Neural cell (in vitro differentiated cells): ENCODE results near the gene ACP4. TPM values are rescaled to one million over a fixed set of nuclear protein-coding genes. Genes with fewer than 3 reads are reported as not detected.
A peak's percentile ranks its signal among the peaks of the same experiment; 100 is the strongest.

Experiments used
- H2AFZ ChIP-seq: fragments of 200-600, 300-800 bp; sonication (generic), shearing (Covaris generic); 2 replicates; pipeline ENCODE4 v1.6.0; 2014; ENCODE audit warnings: low read depth, mild to moderate bottlenecking, antibody characterized with exemption, low read length, moderate library complexity
- H3F3A ChIP-seq: fragments of 200-600 bp; shearing (Covaris generic); 2 replicates; pipeline ENCODE4 v1.6.1; 2016; ENCODE audit warnings: mild to moderate bottlenecking, moderate library complexity, mixed read lengths, antibody characterized with exemption, low read length; ENCODE audit not compliant: insufficient read depth, poor library complexity, severe bottlenecking
- H3K27ac ChIP-seq: fragments of 200-600, 300-800 bp; sonication (generic), shearing (Covaris generic); 2 replicates; pipeline ENCODE4 v1.5.1; 2014; ENCODE audit warnings: mild to moderate bottlenecking, low read length, moderate library complexity
- H3K27me3 ChIP-seq: fragments of 300-800, 200-600 bp; sonication (generic), shearing (Covaris generic); 2 replicates; pipeline ENCODE4 v1.6.0; 2014; ENCODE audit warnings: mild to moderate bottlenecking, low read depth, low read length, moderate library complexity; ENCODE audit not compliant: insufficient read depth
- H3K36me3 ChIP-seq: fragments of 300-800, 200-600 bp; sonication (generic), shearing (Covaris generic); 2 replicates; pipeline ENCODE4 v1.5.1; 2014; ENCODE audit warnings: mild to moderate bottlenecking, antibody characterized with exemption, low read length, moderate library complexity; ENCODE audit not compliant: insufficient read depth
- H3K4me2 ChIP-seq: fragments of 300-800, 200-600 bp; sonication (generic), shearing (Covaris generic); 2 replicates; pipeline ENCODE4 v1.6.0; 2014; ENCODE audit warnings: mild to moderate bottlenecking, low read length
- H3K4me3 ChIP-seq: fragments of 300-800, 200-600 bp; sonication (generic), shearing (Covaris generic); 2 replicates; pipeline ENCODE4 v1.5.1; 2014; ENCODE audit warnings: mild to moderate bottlenecking, low read length, moderate library complexity
- H3K79me2 ChIP-seq: fragments of 200-600 bp; shearing (Covaris generic); replicated peaks from 2 replicates; pipeline ENCODE4 v1.6.0; 2014; ENCODE audit warnings: mild to moderate bottlenecking, low read length, moderate library complexity; ENCODE audit not compliant: insufficient read depth
- H3K9ac ChIP-seq: fragments of 300-800, 200-600 bp; sonication (generic), shearing (Covaris generic); 2 replicates; pipeline ENCODE4 v1.6.1; 2016; ENCODE audit warnings: mild to moderate bottlenecking, low read length, mixed read lengths
- H3K9me2 ChIP-seq: fragments of 200-600 bp; shearing (Covaris generic); 2 replicates; pipeline ENCODE4 v1.6.1; 2016; ENCODE audit warnings: mild to moderate bottlenecking, low read length, mixed read lengths; ENCODE audit not compliant: insufficient read depth
- H3K9me3 ChIP-seq: fragments of 200-600, 300-800 bp; sonication (generic), shearing (Covaris generic); 2 replicates; pipeline ENCODE4 v1.6.1; 2016; ENCODE audit warnings: mild to moderate bottlenecking, mixed run types, low read length, moderate library complexity, mixed read lengths
- H4K20me1 ChIP-seq: fragments of 200-600 bp; shearing (Covaris generic); 2 replicates; pipeline ENCODE4 v1.6.1; 2016; ENCODE audit warnings: mild to moderate bottlenecking, mixed run types; ENCODE audit not compliant: insufficient read depth
- EP300 ChIP-seq: fragments of 450-650 bp; conservative IDR thresholded peaks from 2 replicates; pipeline ENCODE4 v1.6.1; 2014; ENCODE audit warnings: antibody characterized with exemption, mild to moderate bottlenecking, moderate library complexity; ENCODE audit not compliant: poor library complexity, severe bottlenecking
- EZH2 ChIP-seq: fragments of 200-600, 300-800 bp; shearing (Covaris generic), sonication (generic); IDR thresholded peaks from 2 replicates; pipeline ENCODE4 v1.6.1; 2014; ENCODE audit warnings: antibody characterized with exemption, low read length, borderline replicate concordance, mild to moderate bottlenecking; ENCODE audit not compliant: insufficient read depth, poor library complexity, severe bottlenecking
- MXI1 ChIP-seq: fragments of 450-650 bp; conservative IDR thresholded peaks from 2 replicates; pipeline ENCODE4 v1.6.1; 2014; ENCODE audit warnings: antibody characterized with exemption, mild to moderate bottlenecking; ENCODE audit not compliant: poor library complexity, severe bottlenecking
- POLR2AphosphoS5 ChIP-seq: IDR thresholded peaks from 2 replicates; pipeline ENCODE4 v1.6.1; 2012
- RAD21 ChIP-seq: fragments of 450-650 bp; conservative IDR thresholded peaks from 2 replicates; pipeline ENCODE4 v1.6.1; 2014; ENCODE audit warnings: antibody characterized with exemption, mild to moderate bottlenecking, moderate library complexity
- SMC3 ChIP-seq: fragments of 450-650 bp; conservative IDR thresholded peaks from 2 replicates; pipeline ENCODE4 v1.6.1; 2014; ENCODE audit warnings: antibody characterized with exemption, mild to moderate bottlenecking, moderate library complexity; ENCODE audit not compliant: poor library complexity
- TAF1 ChIP-seq: IDR thresholded peaks from 2 replicates; pipeline ENCODE4 v1.6.1; 2012; ENCODE audit warnings: low read depth
- polyA plus RNA-seq: library from polyadenylated mRNA; depleted of rRNA; stranded (reverse); fragments of >200 nt; gene quantifications from 2 replicates; pipeline ENCODE4 v1.2.3, GENCODE V29; 2014
- TF ChIP-seq, protein P1 (sequence below): IDR thresholded peaks from 2 replicates; pipeline ENCODE4 v1.6.1; 2012; ENCODE audit warnings: borderline replicate concordance
- TF ChIP-seq, protein P2 (sequence below): fragments of 450-650 bp; IDR thresholded peaks from 2 replicates; pipeline ENCODE4 v1.5.1; 2014; ENCODE audit warnings: antibody characterized with exemption, mild to moderate bottlenecking, moderate library complexity; ENCODE audit not compliant: poor library complexity, severe bottlenecking

Gene ACP4
- polyA plus RNA-seq, 1 donor from 2014 or later = not detected

DNA sequence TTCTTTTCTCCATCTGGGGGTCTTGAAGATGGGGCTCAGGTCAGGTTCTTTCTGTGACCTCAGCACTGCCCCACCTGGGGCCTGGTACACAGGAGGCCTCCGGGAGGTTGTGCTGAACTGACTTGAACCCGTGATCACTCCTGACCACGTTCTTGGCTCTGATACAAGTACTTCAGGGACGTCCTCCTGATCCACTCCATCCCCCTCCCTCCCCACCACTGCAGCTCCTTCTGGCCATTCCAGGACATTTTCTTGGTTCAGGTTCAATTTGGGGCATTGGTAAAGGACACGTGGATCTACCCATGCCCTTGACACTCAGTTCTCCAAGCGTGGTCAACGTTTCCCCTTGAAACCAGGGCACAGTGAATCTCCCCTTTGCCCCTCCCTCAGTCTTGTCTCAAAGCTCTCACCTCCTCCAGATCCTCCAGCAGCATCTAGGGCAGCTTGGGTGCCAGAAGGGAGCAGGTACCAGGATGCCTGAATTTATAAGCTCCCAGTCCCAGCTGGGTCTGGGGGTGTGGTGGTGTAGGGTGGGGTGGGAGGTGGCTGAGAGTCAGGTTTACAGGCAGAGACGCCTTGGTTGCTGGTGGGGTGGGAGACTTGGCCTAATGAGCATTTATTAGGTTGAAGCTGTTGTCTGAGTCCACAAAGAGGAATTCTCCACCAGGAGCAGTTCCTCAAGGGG is 43.0 kb downstream of the ACP4 start, which contains the start of gene KLK15:
KLK15 (minus strand) TSS at position 458 of the 685 bp plus-strand sequence. CDS start 2,082 bp downstream, outside the sequence.
- TF ChIP-seq MXI1 (no peak), POLR2AphosphoS5 (no peak), RAD21 (no peak), EZH2 (no peak), SMC3 (no peak), EP300 (no peak)
- TF ChIP-seq, protein P1, sequence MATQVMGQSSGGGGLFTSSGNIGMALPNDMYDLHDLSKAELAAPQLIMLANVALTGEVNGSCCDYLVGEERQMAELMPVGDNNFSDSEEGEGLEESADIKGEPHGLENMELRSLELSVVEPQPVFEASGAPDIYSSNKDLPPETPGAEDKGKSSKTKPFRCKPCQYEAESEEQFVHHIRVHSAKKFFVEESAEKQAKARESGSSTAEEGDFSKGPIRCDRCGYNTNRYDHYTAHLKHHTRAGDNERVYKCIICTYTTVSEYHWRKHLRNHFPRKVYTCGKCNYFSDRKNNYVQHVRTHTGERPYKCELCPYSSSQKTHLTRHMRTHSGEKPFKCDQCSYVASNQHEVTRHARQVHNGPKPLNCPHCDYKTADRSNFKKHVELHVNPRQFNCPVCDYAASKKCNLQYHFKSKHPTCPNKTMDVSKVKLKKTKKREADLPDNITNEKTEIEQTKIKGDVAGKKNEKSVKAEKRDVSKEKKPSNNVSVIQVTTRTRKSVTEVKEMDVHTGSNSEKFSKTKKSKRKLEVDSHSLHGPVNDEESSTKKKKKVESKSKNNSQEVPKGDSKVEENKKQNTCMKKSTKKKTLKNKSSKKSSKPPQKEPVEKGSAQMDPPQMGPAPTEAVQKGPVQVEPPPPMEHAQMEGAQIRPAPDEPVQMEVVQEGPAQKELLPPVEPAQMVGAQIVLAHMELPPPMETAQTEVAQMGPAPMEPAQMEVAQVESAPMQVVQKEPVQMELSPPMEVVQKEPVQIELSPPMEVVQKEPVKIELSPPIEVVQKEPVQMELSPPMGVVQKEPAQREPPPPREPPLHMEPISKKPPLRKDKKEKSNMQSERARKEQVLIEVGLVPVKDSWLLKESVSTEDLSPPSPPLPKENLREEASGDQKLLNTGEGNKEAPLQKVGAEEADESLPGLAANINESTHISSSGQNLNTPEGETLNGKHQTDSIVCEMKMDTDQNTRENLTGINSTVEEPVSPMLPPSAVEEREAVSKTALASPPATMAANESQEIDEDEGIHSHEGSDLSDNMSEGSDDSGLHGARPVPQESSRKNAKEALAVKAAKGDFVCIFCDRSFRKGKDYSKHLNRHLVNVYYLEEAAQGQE = no peak
- Histone ChIP-seq H3K4me2 (no peak within 1 kb of the TSS), H3F3A (no peaks in the 10 kb centered on the region), H3K27ac (no peak within 1 kb of the TSS), H3K36me3 (no peaks in the 10 kb centered on the region), H3K79me2 (no peaks in the 10 kb centered on the region), H4K20me1 (no peaks in the 10 kb centered on the region), H3K9me2 (no peaks in the 10 kb centered on the region), H3K9me3 (no peaks in the 10 kb centered on the region), H3K27me3 (peaks cover 26% of the 10 kb centered on the region), H3K9ac (no peak within 1 kb of the TSS), H2AFZ (no peak within 1 kb of the TSS), H3K4me3 (no peak within 1 kb of the TSS)

DNA sequence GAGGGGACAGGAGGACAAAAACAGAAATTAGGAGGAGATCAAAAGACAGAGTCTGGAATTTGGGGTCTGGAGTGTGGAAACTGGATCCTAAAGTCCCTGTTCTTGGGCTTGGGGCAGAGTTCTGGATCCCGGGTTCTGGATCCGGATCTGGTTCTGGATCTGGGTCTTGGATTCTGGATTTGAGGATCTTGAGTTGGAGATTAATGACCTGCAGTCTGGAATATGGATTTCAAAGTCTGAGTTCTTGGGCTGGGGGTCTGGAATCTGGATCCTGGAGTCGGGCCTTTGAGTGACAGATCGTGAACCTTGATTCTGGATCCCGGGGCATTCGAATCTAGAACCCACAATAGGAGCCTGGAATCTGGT is 43.6 kb downstream of the ACP4 start:
- TF ChIP-seq EZH2 = no peak
- no peak overlapping the region for H3K4me3 ChIP-seq
- no peak overlapping the region for H2AFZ ChIP-seq
- H3K79me2 ChIP-seq = no peaks in the 10 kb centered on the region
- no peaks in the 10 kb centered on the region for H3F3A ChIP-seq
- no peaks in the 10 kb centered on the region for H3K9me3 ChIP-seq
- no peaks in the 10 kb centered on the region for H3K36me3 ChIP-seq
- no peak overlapping the region for H3K9ac ChIP-seq
- H3K27ac ChIP-seq = no peak overlapping the region
- peaks cover 26% of the 10 kb centered on the region for H3K27me3 ChIP-seq
- no peaks in the 10 kb centered on the region for H4K20me1 ChIP-seq
- no peaks in the 10 kb centered on the region for H3K9me2 ChIP-seq
- H3K4me2 ChIP-seq = no peak overlapping the region

DNA sequence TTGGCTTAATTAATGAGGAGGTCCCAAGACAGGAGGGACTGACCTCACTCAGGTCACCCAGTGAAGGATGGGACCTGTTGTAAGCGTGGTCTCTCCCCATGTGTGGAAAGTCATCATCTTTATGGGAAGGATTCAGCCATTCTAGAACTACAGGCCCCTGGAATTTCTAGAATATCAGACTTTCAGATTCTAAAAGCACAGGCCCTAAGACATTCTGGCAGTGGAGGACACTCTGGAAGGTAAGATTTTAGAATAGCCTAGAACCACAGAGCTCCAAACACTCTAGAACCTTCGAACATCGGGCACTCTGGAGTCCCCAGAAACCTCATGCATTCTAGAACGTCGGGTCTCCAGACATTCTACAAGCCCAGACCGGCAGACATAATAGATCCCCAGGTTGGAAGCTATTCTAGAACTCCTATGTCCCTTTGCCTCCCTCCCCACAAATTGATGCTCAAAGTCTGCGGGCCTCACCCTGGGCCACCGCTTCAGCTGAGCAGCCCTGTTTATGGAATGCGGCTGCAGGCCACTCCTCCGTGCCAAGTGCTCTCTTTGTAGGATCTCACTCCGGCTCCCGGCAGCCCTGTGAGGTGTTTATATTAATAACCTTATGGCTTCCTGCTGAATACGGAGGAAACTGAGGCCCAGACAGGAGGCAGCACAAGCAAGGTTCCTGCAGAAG is 45.0 kb downstream of the ACP4 start:
- H3K79me2 ChIP-seq = no peaks in the 10 kb centered on the region
- H3K9me3 ChIP-seq = no peaks in the 10 kb centered on the region
- H3K9me2 ChIP-seq = no peaks in the 10 kb centered on the region
- H3K36me3 ChIP-seq = no peaks in the 10 kb centered on the region
- peak overlapping the region; percentile 59 for H3K9ac ChIP-seq
- no peaks in the 10 kb centered on the region for H4K20me1 ChIP-seq
- no peaks in the 10 kb centered on the region for H3F3A ChIP-seq
- TF ChIP-seq SMC3 (no peak), MXI1 (no peak), RAD21 (no peak), EP300 (no peak), TAF1 (no peak), EZH2 (no peak), POLR2AphosphoS5 (no peak)
- TF ChIP-seq, protein P1 = no peak
- TF ChIP-seq, protein P2, sequence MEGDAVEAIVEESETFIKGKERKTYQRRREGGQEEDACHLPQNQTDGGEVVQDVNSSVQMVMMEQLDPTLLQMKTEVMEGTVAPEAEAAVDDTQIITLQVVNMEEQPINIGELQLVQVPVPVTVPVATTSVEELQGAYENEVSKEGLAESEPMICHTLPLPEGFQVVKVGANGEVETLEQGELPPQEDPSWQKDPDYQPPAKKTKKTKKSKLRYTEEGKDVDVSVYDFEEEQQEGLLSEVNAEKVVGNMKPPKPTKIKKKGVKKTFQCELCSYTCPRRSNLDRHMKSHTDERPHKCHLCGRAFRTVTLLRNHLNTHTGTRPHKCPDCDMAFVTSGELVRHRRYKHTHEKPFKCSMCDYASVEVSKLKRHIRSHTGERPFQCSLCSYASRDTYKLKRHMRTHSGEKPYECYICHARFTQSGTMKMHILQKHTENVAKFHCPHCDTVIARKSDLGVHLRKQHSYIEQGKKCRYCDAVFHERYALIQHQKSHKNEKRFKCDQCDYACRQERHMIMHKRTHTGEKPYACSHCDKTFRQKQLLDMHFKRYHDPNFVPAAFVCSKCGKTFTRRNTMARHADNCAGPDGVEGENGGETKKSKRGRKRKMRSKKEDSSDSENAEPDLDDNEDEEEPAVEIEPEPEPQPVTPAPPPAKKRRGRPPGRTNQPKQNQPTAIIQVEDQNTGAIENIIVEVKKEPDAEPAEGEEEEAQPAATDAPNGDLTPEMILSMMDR = no peak
- H3K27me3 ChIP-seq = peaks cover 26% of the 10 kb centered on the region
- H3K4me3 ChIP-seq = peak overlapping the region; percentile 72
- peak overlapping the region; percentile 25 for H2AFZ ChIP-seq
- no peak overlapping the region for H3K4me2 ChIP-seq
- H3K27ac ChIP-seq = no peak overlapping the region
